A549 (cell line): ENCODE data around the gene ZNF841. TPM values are rescaled to one million over a fixed set of nuclear protein-coding genes. Genes with fewer than 3 reads are reported as not detected.

Source experiments
- ATAC-seq, 2 experiments: fragments of 200-7000 bp in 1 of 2; fragments of >200 bp in 1 of 2; cut with Nextera tagmentation in 1 of 2; cut with Tn5 transposase in 1 of 2; 3 replicates each; pipeline versions ENCODE4 v1.8.0 to v1.9.1; 2018 to 2020; ENCODE audit warnings: mild to moderate bottlenecking in 1 of 2, moderate library complexity in 1 of 2
- CTCF ChIA-PET: fragments of 300-600 bp; sonication (Branson Sonifier 250); formaldehyde crosslinking; extraction: SDS; loops from one replicate; lab custom pipeline; 2021; ENCODE audit warnings: antibody characterized with exemption, inconsistent platforms; lab: Yijun Ruan, JAX
- POLR2A ChIA-PET: fragments of 350-600 bp; formaldehyde crosslinking; extraction: SDS; loops from one replicate; lab custom pipeline; 2021; ENCODE audit warnings: antibody characterized with exemption, inconsistent platforms; lab: Yijun Ruan, JAX
- DNase-seq, 2 experiments: peaks; one replicate each; pipeline versions ENCODE4 v3.0.0 to v3.0.0-alpha.2; 2011 to 2016; ENCODE audit warnings: low read depth in 1 of 2, low spot score in 1 of 2
- FAIRE-seq: peaks from 2 replicates; lab custom pipeline; 2011; peaks lifted over from hg19 to GRCh38; lab: Jason Lieb, UNC
- H3K27ac ChIP-seq, 2 experiments: fragments of >200 bp; sonication (Bioruptor Twin); formaldehyde crosslinking; 3 replicates each; pipeline ENCODE4 v1.5.1; 2016 to 2017
- H3K4me1 ChIP-seq: fragments of >200 bp; sonication (Bioruptor Twin); formaldehyde crosslinking; 3 replicates; pipeline ENCODE4 v1.6.1; 2016
- H3K4me2 ChIP-seq: fragments of >200 bp; sonication (Bioruptor Twin); formaldehyde crosslinking; 3 replicates; pipeline ENCODE4 v1.6.1; 2016
- H3K4me3 ChIP-seq: fragments of >200 bp; sonication (Bioruptor Twin); formaldehyde crosslinking; 3 replicates; pipeline ENCODE4 v1.5.1; 2016
- H3K9me3 ChIP-seq: fragments of >200 bp; sonication (Bioruptor Twin); formaldehyde crosslinking; 3 replicates; pipeline ENCODE4 v1.6.1; 2016
- CBX8 ChIP-seq: fragments of 200-600 bp; sonication (generic); IDR thresholded peaks from 2 replicates; pipeline ENCODE4 v1.6.1; 2016
- ELK1 ChIP-seq: fragments of 150-350 bp; IDR thresholded peaks from 2 replicates; pipeline ENCODE4 v1.6.1; 2014; ENCODE audit warnings: low read depth, mild to moderate bottlenecking, low read length
- HOXB5 ChIP-seq: fragments of 250-450 bp; sonication (Bioruptor Pico); IDR thresholded peaks from 2 replicates; pipeline ENCODE4 v1.5.0; 2020; ENCODE audit warnings: mild to moderate bottlenecking, moderate library complexity
- MAX ChIP-seq: IDR thresholded peaks from 2 replicates; pipeline ENCODE4 v1.6.1; 2012
- MAZ ChIP-seq: fragments of 150-350 bp; IDR thresholded peaks from 2 replicates; pipeline ENCODE4 v1.6.1; 2014; ENCODE audit warnings: antibody characterized with exemption, low read depth, low read length, borderline replicate concordance
- NR3C1 ChIP-seq: fragments of >200 bp; sonication (Bioruptor Twin); formaldehyde crosslinking; IDR thresholded peaks from 3 replicates; pipeline ENCODE4 v1.6.1; 2017
- PHF8 ChIP-seq: fragments of 200-600 bp; sonication (generic); IDR thresholded peaks from 2 replicates; pipeline ENCODE4 v1.6.1; 2016; ENCODE audit warnings: low read depth, mild to moderate bottlenecking, antibody characterized with exemption, moderate library complexity, borderline replicate concordance
- POLR2A ChIP-seq: IDR thresholded peaks from 2 replicates; pipeline ENCODE4 v1.6.1; 2012; ENCODE audit warnings: mild to moderate bottlenecking, low read length
- POLR2AphosphoS2 ChIP-seq: conservative IDR thresholded peaks from 2 replicates; pipeline ENCODE4 v1.6.1; 2012; ENCODE audit warnings: low read length, improper control_type of control experiment, inconsistent platforms
- RAD21 ChIP-seq, 2 experiments: fragments of >200 bp in 1 of 2; sonication (Bioruptor Twin) in 1 of 2; formaldehyde crosslinking in 1 of 2; IDR thresholded peaks in 1 of 2; conservative IDR thresholded peaks in 1 of 2; 2 replicates in 1 of 2; 3 replicates in 1 of 2; pipeline ENCODE4 v1.6.1; 2012 to 2018; ENCODE audit warnings: inconsistent platforms in 1 of 2
- SMC3 ChIP-seq: fragments of >200 bp; sonication (Bioruptor Twin); formaldehyde crosslinking; IDR thresholded peaks from 3 replicates; pipeline ENCODE4 v1.6.1; 2018; ENCODE audit warnings: inconsistent platforms
- ZFP36 ChIP-seq: fragments of 450-650 bp; IDR thresholded peaks from 2 replicates; pipeline ENCODE4 v1.6.1; 2014; ENCODE audit warnings: borderline replicate concordance; ENCODE audit not compliant: partially characterized antibody
- ZNF302 ChIP-seq: fragments of 250-450 bp; sonication (Bioruptor Pico); IDR thresholded peaks from 2 replicates; pipeline ENCODE4 v1.9.0; 2021; ENCODE audit warnings: inconsistent platforms, mild to moderate bottlenecking, moderate library complexity
- ZSCAN20 ChIP-seq: fragments of 250-450 bp; sonication (Bioruptor Pico); IDR thresholded peaks from 2 replicates; pipeline ENCODE4 v1.8.0; 2022; ENCODE audit warnings: mild to moderate bottlenecking, moderate library complexity
- WGBS: methylation state at CpG from one replicate; pipeline ENCODE4 v1.1.6; 2017; ENCODE audit errors: missing lambda C conversion rate; 5-methylcytosine and 5-hydroxymethylcytosine counted together
- polyA minus RNA-seq: library from RNA; depleted of rRNA, polyadenylated mRNA; stranded (reverse); fragments of >200 nt; gene quantifications from 2 replicates; pipeline ENCODE4 v1.2.3, GENCODE V29; 2011; rRNA and poly(A)+ RNA removed
- polyA plus RNA-seq, 4 experiments: library from polyadenylated mRNA; depleted of rRNA in 3 of 4; stranded (reverse); fragments of >200 nt; fragmentation: RNase III in 1 of 4; extraction: RNeasy Plus Mini Kit Qiagen cat#74134 plus additional on column Dnase treatment in 1 of 4; gene quantifications; 2 replicates in 3 of 4; 3 replicates in 1 of 4; pipeline ENCODE4 v1.2.3, GENCODE V29; 2011 to 2017
- TF ChIP-seq, protein P1 (sequence below): fragments of >200 bp; sonication (Bioruptor Twin); formaldehyde crosslinking; IDR thresholded peaks from 3 replicates; pipeline ENCODE4 v1.6.1; 2016
- TF ChIP-seq, protein P2 (sequence below): IDR thresholded peaks from 2 replicates; pipeline ENCODE4 v1.6.1; 2012; ENCODE audit warnings: low read depth, borderline replicate concordance
- TF ChIP-seq, protein P3 (sequence below): fragments of 250-450 bp; sonication (Bioruptor Pico); IDR thresholded peaks from 2 replicates; pipeline ENCODE4 v1.5.0; 2020; ENCODE audit warnings: low read depth, mild to moderate bottlenecking, moderate library complexity
- TF ChIP-seq, protein P4 (sequence below): fragments of 200-600 bp; sonication (generic); IDR thresholded peaks from 2 replicates; pipeline ENCODE4 v1.6.1; 2016; ENCODE audit warnings: antibody characterized with exemption, mild to moderate bottlenecking, moderate library complexity

The ZNF841 gene
- polyA plus RNA-seq (2011; rRNA removed) (4.9 and 5.3 TPM in 2 replicates), polyA plus RNA-seq (2017; fragmentation: RNase III; extraction: RNeasy Plus Mini Kit Qiagen cat#74134 plus additional on column Dnase treatment) (2.2 to 3.0 TPM (median 2.4 TPM) in 3 replicates), polyA minus RNA-seq (5.5 and 9.3 TPM in 2 replicates)
- polyA plus RNA-seq (2012; cell fraction: cytosol; rRNA removed): 0.98 and 1.6 TPM in 2 replicates
- polyA plus RNA-seq (2012; cell fraction: nucleus; rRNA removed): 1.8 and 3.4 TPM in 2 replicates

GRCh38 chr19:52095172-52096014 lies at the start of gene ZNF841:
Gene ZNF841 (minus strand): TSS chr19:52095765. CDS start chr19:52084801, 10,964 bp downstream.
- CTCF ChIA-PET: interaction anchor here (0.6 kb wide), 1 partner anchor 1329 kb away, joined by 3 read pairs; no protein-coding TSS in a partner anchor
- Histone ChIP-seq H3K4me1 (no peaks in the 10 kb centered on the region), H3K27ac (peak within 1 kb of the TSS; percentile 26 to 69; a peak in 4 of 6 replicates), H3K4me3 (peak within 1 kb of the TSS; percentile 55), H3K9me3 (peaks cover 87% of the 10 kb centered on the region), H3K4me2 (peak within 1 kb of the TSS; percentile 49)
- ATAC-seq (peak; percentile 91 to 99), FAIRE-seq (no peak), DNase-seq (peak; percentile 37 to 92)
- 12% methylated on average over 59 of the region's 59 CpGs for WGBS
- POLR2A ChIA-PET: no interaction called here
- TF ChIP-seq POLR2A (peak; percentile 32; the same call in 1 of the 2 replicates), MAX (peak; percentile 13; the same call in 1 of the 2 replicates), PHF8 (0 out of 2 replicates have a peak, but pooled peaks have one; percentile 28), RAD21 (conservative IDR thresholded peaks at IDR 0.05 in 1 of 2, IDR thresholded peaks at IDR 0.05 in 1 of 2) (no peak)
- TF ChIP-seq, protein P1, sequence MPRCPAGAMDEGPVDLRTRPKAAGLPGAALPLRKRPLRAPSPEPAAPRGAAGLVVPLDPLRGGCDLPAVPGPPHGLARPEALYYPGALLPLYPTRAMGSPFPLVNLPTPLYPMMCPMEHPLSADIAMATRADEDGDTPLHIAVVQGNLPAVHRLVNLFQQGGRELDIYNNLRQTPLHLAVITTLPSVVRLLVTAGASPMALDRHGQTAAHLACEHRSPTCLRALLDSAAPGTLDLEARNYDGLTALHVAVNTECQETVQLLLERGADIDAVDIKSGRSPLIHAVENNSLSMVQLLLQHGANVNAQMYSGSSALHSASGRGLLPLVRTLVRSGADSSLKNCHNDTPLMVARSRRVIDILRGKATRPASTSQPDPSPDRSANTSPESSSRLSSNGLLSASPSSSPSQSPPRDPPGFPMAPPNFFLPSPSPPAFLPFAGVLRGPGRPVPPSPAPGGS: no peak
- TF ChIP-seq, protein P2, sequence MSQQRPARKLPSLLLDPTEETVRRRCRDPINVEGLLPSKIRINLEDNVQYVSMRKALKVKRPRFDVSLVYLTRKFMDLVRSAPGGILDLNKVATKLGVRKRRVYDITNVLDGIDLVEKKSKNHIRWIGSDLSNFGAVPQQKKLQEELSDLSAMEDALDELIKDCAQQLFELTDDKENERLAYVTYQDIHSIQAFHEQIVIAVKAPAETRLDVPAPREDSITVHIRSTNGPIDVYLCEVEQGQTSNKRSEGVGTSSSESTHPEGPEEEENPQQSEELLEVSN: 0 out of 2 replicates have a peak, but pooled peaks have one; percentile 46

DNA sequence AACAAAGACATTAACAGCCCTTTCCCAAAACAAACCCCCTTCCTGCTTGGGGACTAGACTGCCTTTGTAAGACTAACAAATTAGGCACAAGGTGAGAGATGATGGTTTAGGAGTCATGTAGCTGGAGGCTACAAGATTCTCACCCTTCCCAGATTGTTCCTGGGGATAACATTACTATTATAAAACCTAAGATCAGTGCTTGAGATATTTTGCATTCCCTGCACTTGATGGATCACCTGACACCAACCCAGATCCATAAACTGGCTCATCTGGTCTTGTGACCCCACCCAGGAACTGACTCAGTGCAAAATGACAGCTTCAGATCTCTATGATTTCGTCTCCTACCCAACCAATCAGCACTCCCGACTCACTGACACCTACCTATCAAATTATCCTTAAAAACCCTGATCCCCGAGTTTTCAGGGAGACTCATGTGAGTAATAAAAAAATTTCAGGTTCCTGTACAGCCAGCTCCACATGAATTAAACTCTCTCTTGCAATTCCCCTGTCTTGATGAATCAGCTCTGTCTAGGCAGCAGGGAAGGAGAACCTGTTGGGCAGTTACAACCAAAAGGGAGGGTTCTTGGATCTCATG lies 46.5 kb upstream of the ZNF841 start:
- ChIA-PET CTCF (no interaction called here), POLR2A (no interaction called here)
- ATAC-seq: no peak

GRCh38 chr19:52141203-52141602 lies 45.6 kb upstream of the ZNF841 start:
- Histone ChIP-seq H3K9me3 (peaks cover 88% of the 10 kb centered on the region), H3K27ac (no peak overlapping the region), H3K4me2 (no peak overlapping the region), H3K4me1 (no peaks in the 10 kb centered on the region), H3K4me3 (no peak overlapping the region)
- FAIRE-seq: no peak
- ChIA-PET CTCF (interaction anchor here (1.4 to 1.6 kb wide), 2 partner anchors 11 to 96 kb away, joined by 3 to 5 read pairs; no protein-coding TSS in a partner anchor), POLR2A (no interaction called here)
- ATAC-seq: no peak
- DNase-seq: no peak
- 28% methylated on average over 2 of the region's 2 CpGs for WGBS
- no peak for TF ChIP-seq POLR2AphosphoS2
- TF ChIP-seq ELK1: no peak
- TF ChIP-seq NR3C1: no peak
- TF ChIP-seq, protein P3, sequence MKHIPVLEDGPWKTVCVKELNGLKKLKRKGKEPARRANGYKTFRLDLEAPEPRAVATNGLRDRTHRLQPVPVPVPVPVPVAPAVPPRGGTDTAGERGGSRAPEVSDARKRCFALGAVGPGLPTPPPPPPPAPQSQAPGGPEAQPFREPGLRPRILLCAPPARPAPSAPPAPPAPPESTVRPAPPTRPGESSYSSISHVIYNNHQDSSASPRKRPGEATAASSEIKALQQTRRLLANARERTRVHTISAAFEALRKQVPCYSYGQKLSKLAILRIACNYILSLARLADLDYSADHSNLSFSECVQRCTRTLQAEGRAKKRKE (CRISPR knock-in tag): no peak
- no peak for TF ChIP-seq CBX8
- no peak for TF ChIP-seq HOXB5 (CRISPR knock-in tag)
- TF ChIP-seq, protein P4, sequence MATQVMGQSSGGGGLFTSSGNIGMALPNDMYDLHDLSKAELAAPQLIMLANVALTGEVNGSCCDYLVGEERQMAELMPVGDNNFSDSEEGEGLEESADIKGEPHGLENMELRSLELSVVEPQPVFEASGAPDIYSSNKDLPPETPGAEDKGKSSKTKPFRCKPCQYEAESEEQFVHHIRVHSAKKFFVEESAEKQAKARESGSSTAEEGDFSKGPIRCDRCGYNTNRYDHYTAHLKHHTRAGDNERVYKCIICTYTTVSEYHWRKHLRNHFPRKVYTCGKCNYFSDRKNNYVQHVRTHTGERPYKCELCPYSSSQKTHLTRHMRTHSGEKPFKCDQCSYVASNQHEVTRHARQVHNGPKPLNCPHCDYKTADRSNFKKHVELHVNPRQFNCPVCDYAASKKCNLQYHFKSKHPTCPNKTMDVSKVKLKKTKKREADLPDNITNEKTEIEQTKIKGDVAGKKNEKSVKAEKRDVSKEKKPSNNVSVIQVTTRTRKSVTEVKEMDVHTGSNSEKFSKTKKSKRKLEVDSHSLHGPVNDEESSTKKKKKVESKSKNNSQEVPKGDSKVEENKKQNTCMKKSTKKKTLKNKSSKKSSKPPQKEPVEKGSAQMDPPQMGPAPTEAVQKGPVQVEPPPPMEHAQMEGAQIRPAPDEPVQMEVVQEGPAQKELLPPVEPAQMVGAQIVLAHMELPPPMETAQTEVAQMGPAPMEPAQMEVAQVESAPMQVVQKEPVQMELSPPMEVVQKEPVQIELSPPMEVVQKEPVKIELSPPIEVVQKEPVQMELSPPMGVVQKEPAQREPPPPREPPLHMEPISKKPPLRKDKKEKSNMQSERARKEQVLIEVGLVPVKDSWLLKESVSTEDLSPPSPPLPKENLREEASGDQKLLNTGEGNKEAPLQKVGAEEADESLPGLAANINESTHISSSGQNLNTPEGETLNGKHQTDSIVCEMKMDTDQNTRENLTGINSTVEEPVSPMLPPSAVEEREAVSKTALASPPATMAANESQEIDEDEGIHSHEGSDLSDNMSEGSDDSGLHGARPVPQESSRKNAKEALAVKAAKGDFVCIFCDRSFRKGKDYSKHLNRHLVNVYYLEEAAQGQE: no peak
- no peak for TF ChIP-seq SMC3
- TF ChIP-seq ZSCAN20 (CRISPR knock-in tag): no peak
- TF ChIP-seq ZNF302: no peak
- no peak for TF ChIP-seq PHF8
- TF ChIP-seq, protein P1: no peak
- no peak for TF ChIP-seq MAZ

More for the DNA sequence above, 46.5 kb upstream of the ZNF841 start:
- H3K4me3 ChIP-seq: no peak overlapping the region
- DNase-seq: no peak
- peaks cover 91% of the 10 kb centered on the region for H3K9me3 ChIP-seq
- no peak overlapping the region for H3K4me2 ChIP-seq
- WGBS: 0% methylated on average over 3 of the region's 3 CpGs
- H3K27ac ChIP-seq: no peak overlapping the region
- FAIRE-seq: no peak
- TF ChIP-seq ZFP36 (no peak), MAZ (no peak)
- TF ChIP-seq, all 56 proteins: peak for 0
- H3K4me1 ChIP-seq: no peaks in the 10 kb centered on the region
